Adrenal gland (tissue), 12 donors: ENCODE measurements around the gene SETD9. TPM values are rescaled to one million over a fixed set of nuclear protein-coding genes. Genes with fewer than 3 reads are reported as not detected.

Experiments used
- DNase-seq, 7 donors: peaks; one replicate each; pipeline ENCODE4 v3.0.0-alpha.2; 2019 to 2020
- H3K27ac ChIP-seq, 5 donors: fragments of 200-600 bp; sonication (generic) in 4 of 5; 1 replicate in 3 of 5; 2 replicates in 2 of 5; pipeline versions ENCODE4 v1.5.1 to v1.8.0; 2016 to 2020; ENCODE audit warnings: mild to moderate bottlenecking in 1 of 5
- H3K27me3 ChIP-seq: fragments of 200-600 bp; 2 replicates; pipeline ENCODE4 v1.8.0; 2021
- H3K36me3 ChIP-seq, 2 donors: fragments of 200-600 bp; replicated peaks in 1 of 2; 1 replicate in 1 of 2; 2 replicates in 1 of 2; pipeline versions ENCODE4 v1.5.1 to v1.8.0; 2018 to 2022
- H3K4me1 ChIP-seq, 2 donors: fragments of 200-600 bp; replicated peaks in 1 of 2; 1 replicate in 1 of 2; 2 replicates in 1 of 2; pipeline versions ENCODE4 v1.5.1 to v1.8.0; 2018 to 2021
- H3K4me3 ChIP-seq, 4 donors: fragments of 200-600 bp; sonication (generic) in 3 of 4; one replicate each; pipeline ENCODE4 v1.5.1; 2016 to 2018
- H3K9me3 ChIP-seq, 3 donors: fragments of 200-600 bp; sonication (generic) in 1 of 3; replicated peaks in 1 of 3; 1 replicate in 2 of 3; 2 replicates in 1 of 3; pipeline versions ENCODE4 v1.5.1 to v1.8.0; 2016 to 2021
- CTCF ChIP-seq, 6 experiments: fragments of 450-650 bp in 4 of 6; fragments of 200-600 bp in 2 of 6; sonication (generic) in 1 of 6; IDR thresholded peaks; 1 replicate in 5 of 6; 2 replicates in 1 of 6; pipeline versions ENCODE4 v1.5.1 to v1.8.0; 2016 to 2021; ENCODE audit warnings: antibody characterized with exemption in 6 of 6, mild to moderate bottlenecking in 2 of 6, moderate library complexity in 1 of 6
- POLR2A ChIP-seq, 2 donors: fragments of 450-650 bp; IDR thresholded peaks; one replicate each; pipeline ENCODE4 v1.6.1; 2017; ENCODE audit warnings: antibody characterized with exemption in 2 of 2, mild to moderate bottlenecking in 2 of 2, moderate library complexity in 1 of 2
- WGBS, 4 donors: extraction: QIAGEN DNeasy Blood & Tissue Kit in 2 of 4; methylation state at CpG; one replicate each; pipeline versions ENCODE4 v1.1.5 to v1.1.7; 2013 to 2017; 5-methylcytosine and 5-hydroxymethylcytosine counted together
- intact Hi-C, 2 donors: fragments of 100-400 bp; cut with DNase I; formaldehyde crosslinking; loops; one replicate each; pipeline versions ENCODE4 v1.14.1 to v1.15.0; 2022 to 2023
- polyA plus RNA-seq, 3 donors: library from polyadenylated mRNA; stranded (reverse); fragments of 200-250 nt in 2 of 3; fragments of 350-450 nt in 1 of 3; fragmentation: Illumina TruSeq in 1 of 3; extraction: RNeasy Lipid Tissue Mini Kit (QIAGEN cat#74804) in 1 of 3; gene quantifications; one replicate each; pipeline ENCODE4 v1.2.3, GENCODE V29; 2013 to 2014
- total RNA-seq, 9 donors: library from RNA; depleted of rRNA in 4 of 9; stranded (reverse); fragments of >200 nt in 4 of 9; fragments of 120-200 nt in 1 of 9; fragmentation: NEBNext Ultra II Directional in 1 of 9; extraction: Animal tissue kit (Norgen Biotek cat#: 25700) in 1 of 9; gene quantifications; one replicate each; pipeline versions ENCODE4 v1.1.0 to v1.2.4, GENCODE V29; 2013 to 2023
- donor health status: healthy with polysubstance abuse.
- donor health status: Bipolar disorder and iron deficiency.
- donor health status: DM: yes; HTN: yes; CAD: no.
- donor health status: DM: no; HTN: no; CAD: no.
- donor health status: DM: no; HTN: no; CAD: no.
- donor health status: DM: yes; HTN: yes; CAD: no.

The SETD9 gene
- total and polyA plus RNA-seq, 12 donors: 3.5 to 21.0 (median 10.1) TPM; not detected in 1

GRCh38 chr5:56893251-56893951 lies 16.0 kb upstream of the SETD9 start:
- Histone ChIP-seq H3K36me3 (peaks cover 0 to 21% of the 10 kb centered on the region in 2 donors), H3K27ac (no peak overlapping the region), H3K9me3 (no peaks in the 10 kb centered on the region), H3K27me3 (no peaks in the 10 kb centered on the region), H3K4me1 (no peaks in the 10 kb centered on the region), H3K4me3 (no peak overlapping the region)
- TF ChIP-seq CTCF (IDR thresholded peaks at IDR 0.05) (no peak), POLR2A (IDR thresholded peaks at IDR 0.05) (no peak)
- DNase-seq: no peak
- 92 to 98% (median 95%) methylated on average over 5 of the region's 5 CpGs for WGBS, 4 donors
- intact Hi-C loops: no loop called here

GRCh38 chr5:56896763-56897162 lies 12.6 kb upstream of the SETD9 start:
- H3K27ac ChIP-seq: no peak overlapping the region
- intact Hi-C loops: no loop called here
- no peak overlapping the region for H3K4me3 ChIP-seq
- DNase-seq: no peak
- H3K4me1 ChIP-seq: peaks cover 0 to 3% of the 10 kb centered on the region in 2 donors
- no peaks in the 10 kb centered on the region for H3K9me3 ChIP-seq
- H3K27me3 ChIP-seq: no peaks in the 10 kb centered on the region
- H3K36me3 ChIP-seq: peaks cover 0 to 20% of the 10 kb centered on the region in 2 donors
- TF ChIP-seq POLR2A (IDR thresholded peaks at IDR 0.05): no peak
- TF ChIP-seq CTCF (IDR thresholded peaks at IDR 0.05): no peak
- 87 to 99% (median 99%) methylated on average over 4 of the region's 4 CpGs for WGBS, 4 donors

- no peak overlapping the region for H3K27ac ChIP-seq
- peaks cover 0 to 3% of the 10 kb centered on the region in 2 donors for H3K4me1 ChIP-seq
- TF ChIP-seq CTCF (IDR thresholded peaks at IDR 0.05) (no peak), POLR2A (IDR thresholded peaks at IDR 0.05) (no peak)
- H3K9me3 ChIP-seq: no peaks in the 10 kb centered on the region
- H3K27me3 ChIP-seq: no peaks in the 10 kb centered on the region
- no peak overlapping the region for H3K4me3 ChIP-seq
- 85 to 96% (median 92%) methylated on average over 4 of the region's 4 CpGs for WGBS, 4 donors
- intact Hi-C loops: no loop called here
- peaks cover 0 to 19% of the 10 kb centered on the region in 2 donors for H3K36me3 ChIP-seq
- no peak for DNase-seq
These were observed 11.2 kb upstream of the SETD9 start for GRCh38 chr5:56898213-56898612.

- no peaks in the 10 kb centered on the region for H3K36me3 ChIP-seq
- WGBS, 4 donors: 41 to 52% (median 46%) methylated on average over 4 of the region's 4 CpGs
- intact Hi-C loops: loop anchor here (5.0 to 10.0 kb wide), 3 partner anchors 324 to 377 kb away; no protein-coding TSS in a partner anchor
- no peak for TF ChIP-seq CTCF (IDR thresholded peaks at IDR 0.05)
- no peak for TF ChIP-seq POLR2A (IDR thresholded peaks at IDR 0.05)
- DNase-seq: no peak
- H3K4me1 ChIP-seq: peaks cover 0 to 3% of the 10 kb centered on the region in 2 donors
- no peaks in the 10 kb centered on the region for H3K9me3 ChIP-seq
- no peaks in the 10 kb centered on the region for H3K27me3 ChIP-seq
- H3K4me3 ChIP-seq: no peak overlapping the region
- no peak overlapping the region for H3K27ac ChIP-seq
These were observed 9.0 kb upstream of the SETD9 start for GRCh38 chr5:56900395-56900794.
